ENCODE measurements around the gene ENG.

GRCh38 chr9:127789179-127789578 is 65.3 kb downstream of the ENG start:
- no peak for TF ChIP-seq CTCF (IDR thresholded peaks at IDR 0.05)
- no peak for TF ChIP-seq YY1 (IDR thresholded peaks at IDR 0.05; ENCODE audit: low read depth)
- TF ChIP-seq USF2 (IDR thresholded peaks at IDR 0.05; ENCODE audit: borderline replicate concordance, low read depth, low read length): no peak
- no peak for TF ChIP-seq MEF2A (IDR thresholded peaks at IDR 0.05; ENCODE audit: borderline replicate concordance, low read depth)
- no peak for TF ChIP-seq REST (IDR thresholded peaks at IDR 0.05; ENCODE audit: low read depth, low read length)
- TF ChIP-seq EZH2phosphoT487 (IDR thresholded peaks at IDR 0.05; ENCODE audit: borderline replicate concordance, low read depth): no peak
- TF ChIP-seq SMC3 (IDR thresholded peaks at IDR 0.05; ENCODE audit: low read depth, low read length): no peak
- TF ChIP-seq CHD2 (IDR thresholded peaks at IDR 0.05; ENCODE audit: low read length, partially characterized antibody): no peak
- no peak for TF ChIP-seq FOSL2 (IDR thresholded peaks at IDR 0.05; ENCODE audit: borderline replicate concordance, low read depth)
- no peak for TF ChIP-seq TCF12 (IDR thresholded peaks at IDR 0.05)
- no peak for TF ChIP-seq RAD21 (IDR thresholded peaks at IDR 0.05; ENCODE audit: low read length)
- TF ChIP-seq TAF1 (IDR thresholded peaks at IDR 0.05; ENCODE audit: borderline replicate concordance, low read depth, low read length): no peak
- TF ChIP-seq RCOR1 (IDR thresholded peaks at IDR 0.05; ENCODE audit: low read length): no peak

All from SK-N-SH (cell line).